GM18498 (cell line): ENCODE data around the gene PWP2.

Source experiments
- ATAC-seq: cut with Tn5 transposase; IDR thresholded peaks from one replicate; pipeline ENCODE4 v1.9.1; 2021; ENCODE audit warnings: mild to moderate bottlenecking, moderate library complexity; ENCODE audit not compliant: unreplicated experiment

The PWP2 gene

GRCh38 chr21:44107026-44107501, at the start of gene PWP2:
TSS of gene PWP2 (plus strand) at chr21:44107399. CDS start at chr21:44107417, 18 bp downstream.
- peak; percentile 88 for ATAC-seq

GRCh38 chr21:44057960-44058651, 49.1 kb upstream of the PWP2 start:
- no peak for ATAC-seq

- no peak for ATAC-seq
These were observed 48.6 kb upstream of the PWP2 start for GRCh38 chr21:44058652-44058964.

GRCh38 chr21:44058981-44059380, 48.2 kb upstream of the PWP2 start:
- no peak for ATAC-seq

GRCh38 chr21:44059710-44060109, 47.5 kb upstream of the PWP2 start:
- ATAC-seq = no peak

GRCh38 chr21:44062380-44062779, 44.8 kb upstream of the PWP2 start:
- ATAC-seq = no peak

- no peak for ATAC-seq
These were observed 43.9 kb upstream of the PWP2 start for GRCh38 chr21:44063151-44063912.

GRCh38 chr21:44064852-44065403, 42.3 kb upstream of the PWP2 start:
- ATAC-seq = no peak

- no peak for ATAC-seq
These were observed 41.8 kb upstream of the PWP2 start for GRCh38 chr21:44065428-44065827.

GRCh38 chr21:44066116-44066515, 41.1 kb upstream of the PWP2 start:
- no peak for ATAC-seq

- ATAC-seq = no peak
These were observed 40.0 kb upstream of the PWP2 start for GRCh38 chr21:44067011-44067839.

GRCh38 chr21:44070391-44070790, 36.8 kb upstream of the PWP2 start:
- ATAC-seq = no peak

- no peak for ATAC-seq
These were observed 35.7 kb upstream of the PWP2 start for GRCh38 chr21:44071359-44072104.

- no peak for ATAC-seq
These were observed 35.1 kb upstream of the PWP2 start for GRCh38 chr21:44072111-44072510.

- ATAC-seq = no peak
These were observed 32.8 kb upstream of the PWP2 start for GRCh38 chr21:44074315-44074958.

GRCh38 chr21:44076316-44076715, 30.9 kb upstream of the PWP2 start:
- no peak for ATAC-seq

GRCh38 chr21:44078411-44078981, 28.7 kb upstream of the PWP2 start:
- no peak for ATAC-seq

GRCh38 chr21:44079446-44079845, 27.8 kb upstream of the PWP2 start:
- no peak for ATAC-seq

GRCh38 chr21:44079846-44080245, 27.4 kb upstream of the PWP2 start:
- no peak for ATAC-seq
